Activated CD4-positive, alpha-beta T cell treated with anti-CD3 and anti-CD28 coated beads, Interleukin-2, amount 50 U/mL, for 1 hour (primary cell): ENCODE measurements around the gene ITIH5.

Source experiments
- DNase-seq: peaks from one replicate; pipeline ENCODE4 v3.0.0-alpha.2; 2020

Gene ITIH5

DNA sequence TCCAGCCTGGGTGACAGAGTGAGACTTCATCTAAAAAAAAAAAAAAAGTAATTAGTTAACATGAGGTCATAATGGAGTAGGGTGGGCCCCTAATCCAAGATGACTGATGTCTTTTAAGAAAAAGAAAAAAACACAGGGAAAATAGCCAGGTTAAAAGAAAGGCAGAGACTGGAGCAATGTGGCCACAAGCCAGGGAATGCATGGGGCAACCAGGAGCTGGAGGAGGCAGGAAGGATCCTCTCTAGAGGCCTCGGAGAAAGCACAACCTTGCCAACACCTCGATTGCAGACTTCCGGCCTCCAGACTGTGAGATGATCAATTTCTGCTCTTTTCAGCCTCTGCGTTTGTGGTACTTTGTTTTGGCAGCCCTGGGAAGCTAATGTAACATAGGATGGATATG is 121.5 kb downstream of the ITIH5 start:
- no peak for DNase-seq

DNA sequence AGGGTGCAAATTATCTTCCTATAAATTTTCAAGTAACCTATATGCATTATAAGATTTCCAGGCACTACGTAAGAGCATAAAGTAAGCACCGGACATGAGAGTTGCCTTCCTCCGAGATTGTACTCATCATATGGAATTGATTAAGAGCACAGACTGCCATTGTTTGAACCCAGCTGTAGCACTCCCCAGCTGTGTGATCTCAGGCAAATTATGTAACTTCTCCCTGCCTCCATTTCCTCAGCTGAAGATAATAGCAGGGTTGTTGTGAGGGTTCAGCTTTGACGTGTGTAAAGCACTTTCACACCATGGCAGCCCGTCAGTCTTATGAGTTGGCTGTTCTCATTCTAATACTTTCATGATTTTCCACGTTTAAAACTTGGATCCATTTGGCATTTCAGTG is 122.6 kb downstream of the ITIH5 start:
- no peak for DNase-seq

DNA sequence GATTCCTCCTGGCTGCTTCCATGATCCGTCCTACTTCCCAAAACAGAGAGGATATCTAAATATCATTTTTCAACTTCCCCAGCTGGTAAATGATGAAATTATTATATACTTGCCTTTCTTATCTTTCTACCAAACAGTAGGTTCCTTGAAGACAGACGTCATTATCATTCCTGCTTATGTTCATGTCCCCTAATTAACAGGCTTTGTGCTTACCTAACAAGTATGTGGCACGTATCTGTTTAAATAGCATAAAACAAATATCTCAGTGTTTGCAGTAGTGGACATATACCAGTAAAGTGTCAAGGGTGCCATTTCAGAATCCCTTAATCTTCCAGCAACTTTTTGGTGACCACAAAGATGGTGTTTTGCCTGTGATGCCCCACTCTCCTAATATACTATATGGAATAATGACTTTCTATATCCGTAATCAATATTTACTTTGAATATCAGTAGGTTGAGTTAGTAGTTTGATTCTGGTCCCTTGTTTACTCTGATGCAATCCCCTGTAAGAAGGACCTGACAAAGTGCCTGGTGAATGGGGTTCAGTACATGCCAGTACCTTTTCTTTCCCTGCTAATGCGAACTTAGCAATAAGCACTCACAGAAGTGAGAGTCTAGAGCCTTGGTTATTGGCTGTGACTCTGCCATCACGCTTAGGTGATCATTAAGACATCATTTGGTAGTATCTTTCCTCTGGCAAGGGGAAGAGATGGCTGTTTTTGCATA is 124.4 kb downstream of the ITIH5 start:
- no peak for DNase-seq

DNA sequence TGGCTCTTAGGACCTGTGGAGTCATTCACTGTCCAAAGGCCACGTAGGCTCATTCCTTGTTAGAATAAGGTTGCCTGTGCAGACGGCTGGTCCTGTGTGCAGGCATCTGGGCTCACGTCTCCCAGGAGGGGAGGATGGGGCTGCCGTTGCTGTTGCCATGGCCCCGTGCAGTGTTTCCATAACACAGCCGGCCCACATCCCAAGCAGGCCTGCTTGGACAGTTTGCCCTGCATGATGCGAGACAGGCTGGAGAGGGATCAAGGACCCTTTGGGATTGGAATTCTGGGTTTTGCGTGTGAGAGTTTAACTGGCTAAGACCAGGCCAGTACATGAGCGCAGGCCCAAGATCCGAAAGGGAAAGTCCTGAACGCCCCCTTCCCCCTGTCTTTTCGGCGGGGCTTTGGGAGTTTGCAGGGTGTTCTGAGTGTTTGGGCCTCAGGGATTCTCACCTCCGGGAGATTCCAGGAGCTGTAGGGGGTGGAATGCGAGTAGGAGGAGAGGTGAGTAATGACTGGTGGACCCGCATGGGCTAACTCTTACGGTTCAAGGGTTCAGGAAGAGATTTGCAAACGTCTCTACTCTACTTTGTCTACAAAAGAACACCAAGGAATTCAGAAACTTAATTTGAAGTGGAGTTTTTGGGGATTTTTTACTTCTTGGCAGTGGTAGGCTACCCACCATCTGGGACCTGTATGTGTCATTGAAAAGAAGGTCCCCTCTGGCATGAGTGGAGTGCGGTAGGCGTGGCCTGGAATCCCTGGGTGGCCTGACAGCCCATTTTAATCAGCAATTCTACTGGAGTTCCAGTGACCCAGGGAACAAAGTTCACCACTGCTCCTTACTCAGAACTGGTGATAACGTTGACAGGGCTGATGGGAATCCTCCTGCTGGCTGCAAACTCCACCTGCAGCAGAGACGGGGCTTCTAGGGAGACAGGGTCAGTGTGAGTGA is 125.4 kb downstream of the ITIH5 start:
- no peak for DNase-seq

DNA sequence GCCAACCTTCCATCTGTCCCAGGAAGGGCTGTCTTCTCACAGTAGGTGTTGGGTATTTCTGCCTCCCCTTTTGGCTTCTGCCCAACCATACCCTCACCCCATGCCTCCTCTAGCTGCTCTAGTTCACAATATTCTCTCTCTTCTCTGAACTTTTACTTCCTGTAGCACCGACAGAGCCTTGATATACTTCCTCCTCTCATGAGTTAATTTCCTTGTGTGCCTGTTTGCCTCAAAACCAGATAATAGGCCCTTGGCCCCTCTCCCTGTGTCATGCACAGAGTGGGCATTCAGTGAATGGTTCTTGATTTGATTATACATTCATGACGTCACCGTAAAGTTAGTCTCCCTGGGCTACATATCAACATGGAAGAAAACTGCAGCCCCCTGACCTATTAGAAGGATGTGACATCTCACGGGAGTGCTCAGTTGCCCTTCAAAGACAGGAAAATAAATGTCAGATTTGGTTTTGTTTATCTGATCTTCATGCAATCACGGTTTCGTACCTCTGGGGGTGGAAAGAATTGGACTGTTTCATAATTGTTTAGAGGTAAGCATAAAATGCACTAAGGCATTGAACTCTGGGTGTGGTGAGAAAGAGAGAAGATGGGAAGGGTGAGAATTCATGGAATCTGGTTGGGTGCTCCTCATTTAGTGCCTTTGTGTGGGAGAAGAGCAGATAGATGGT is 127.7 kb downstream of the ITIH5 start:
- no peak for DNase-seq

DNA sequence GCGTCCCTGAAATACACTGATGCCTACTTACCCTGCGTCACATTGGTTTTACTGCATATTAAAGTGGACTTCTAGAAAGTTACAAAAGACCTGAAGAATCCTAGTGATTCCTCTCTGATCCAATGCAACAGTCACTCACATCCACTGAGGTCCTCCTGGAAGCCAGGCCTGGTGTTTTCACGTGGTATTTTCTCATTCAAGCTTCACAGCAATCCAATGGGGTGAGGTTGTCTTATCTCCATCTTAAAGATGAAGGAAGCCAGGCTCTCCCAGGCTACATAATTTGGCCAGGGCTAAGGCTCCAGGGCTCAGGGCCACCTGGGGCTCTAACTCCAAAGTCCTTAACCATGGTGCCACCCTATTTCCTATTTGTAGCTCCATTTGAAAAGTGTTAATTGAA is 129.6 kb downstream of the ITIH5 start:
- no peak for DNase-seq

DNA sequence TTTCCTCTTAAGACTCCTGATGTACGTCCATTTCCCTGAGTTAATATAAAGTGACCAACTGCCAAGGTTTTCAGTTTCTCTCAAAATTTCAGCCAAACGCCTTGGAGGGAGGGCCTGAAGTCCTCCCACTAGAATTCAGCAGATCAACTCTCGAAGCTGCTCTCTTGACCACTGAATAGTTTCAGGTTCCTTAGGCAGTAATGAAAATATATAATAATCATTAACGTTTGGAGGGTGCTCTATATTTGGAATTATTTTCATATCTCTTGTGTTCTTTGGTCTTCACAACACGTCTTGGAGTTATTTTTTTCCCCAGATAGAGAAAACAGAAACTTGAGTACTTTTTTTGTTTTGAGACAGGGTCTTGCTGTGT is 132.3 kb downstream of the ITIH5 start:
- DNase-seq: no peak

DNA sequence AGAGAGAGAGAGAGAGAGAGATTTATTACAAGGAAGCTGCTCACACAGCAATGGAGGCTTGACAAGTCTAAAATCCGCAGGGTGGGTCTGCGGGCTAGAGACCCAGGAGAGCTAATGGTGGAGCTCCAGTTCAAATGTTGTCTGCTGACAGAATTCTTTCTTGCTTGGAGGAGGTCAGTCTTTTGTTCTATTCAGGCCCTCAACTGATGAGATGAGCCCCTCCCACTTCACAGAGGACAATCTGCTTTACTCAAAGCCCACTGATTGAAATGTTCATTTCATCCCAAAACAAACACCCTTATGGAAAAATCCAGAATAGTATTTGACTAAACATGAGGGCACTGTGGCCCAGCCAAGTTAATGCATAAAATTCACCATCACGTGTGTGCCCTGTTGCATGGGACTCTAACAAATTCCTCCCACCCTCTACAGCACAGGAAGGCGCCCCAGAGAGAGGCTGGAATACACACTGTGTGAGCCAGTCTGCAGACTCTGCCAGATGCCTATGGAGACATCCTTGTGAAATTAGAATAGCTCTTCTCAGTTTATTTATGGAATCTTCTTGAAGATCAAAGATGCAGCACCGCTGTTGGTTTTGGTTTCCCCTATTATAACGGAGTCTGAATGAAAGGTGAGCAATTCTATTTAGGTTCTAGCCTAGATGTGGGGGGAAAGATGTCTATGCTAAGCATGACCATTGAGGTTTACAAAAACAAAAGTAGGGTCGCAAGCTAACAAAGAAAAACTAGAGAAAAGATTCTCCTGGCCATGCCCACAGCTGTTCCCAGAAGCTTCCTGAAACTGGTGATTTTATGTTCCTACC is 132.9 kb downstream of the ITIH5 start:
- DNase-seq: no peak

DNA sequence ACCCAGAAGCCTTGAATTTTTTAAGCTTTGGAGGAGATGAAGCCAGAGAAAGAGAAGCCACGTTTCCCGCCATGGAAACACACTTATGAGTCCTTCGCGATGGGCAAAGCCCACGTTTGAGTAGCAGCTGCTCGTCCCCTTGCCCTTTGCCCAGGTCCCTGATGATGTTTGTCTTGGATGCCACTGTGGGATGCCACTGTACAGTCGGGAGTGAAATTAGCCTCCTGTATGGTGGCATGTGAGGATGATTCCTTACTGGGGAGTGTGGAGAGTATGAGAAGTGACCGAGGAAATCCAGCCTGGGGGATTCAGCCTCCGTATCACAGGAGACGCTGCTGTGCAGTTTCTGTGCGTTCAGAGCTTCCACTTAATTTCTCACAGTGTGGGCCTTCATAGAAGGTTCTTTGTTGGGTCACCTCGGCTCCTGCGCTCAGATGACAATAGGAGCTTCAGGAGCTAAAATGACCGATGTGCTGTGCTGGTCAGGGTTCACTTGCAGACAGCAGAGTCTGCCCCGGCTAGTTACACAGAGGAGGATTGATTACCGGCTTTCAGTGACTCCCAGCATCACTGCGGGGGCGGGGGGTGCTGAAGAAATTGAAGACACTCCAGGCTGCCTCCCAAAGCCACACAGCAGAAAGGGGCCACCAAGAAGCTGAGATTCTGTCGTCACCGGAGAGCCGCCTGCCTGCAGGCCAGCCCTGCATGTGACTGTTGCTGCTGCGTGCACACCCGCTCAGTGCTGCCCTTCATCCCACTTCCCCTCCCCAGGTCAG is 133.9 kb downstream of the ITIH5 start:
- DNase-seq: no peak

DNA sequence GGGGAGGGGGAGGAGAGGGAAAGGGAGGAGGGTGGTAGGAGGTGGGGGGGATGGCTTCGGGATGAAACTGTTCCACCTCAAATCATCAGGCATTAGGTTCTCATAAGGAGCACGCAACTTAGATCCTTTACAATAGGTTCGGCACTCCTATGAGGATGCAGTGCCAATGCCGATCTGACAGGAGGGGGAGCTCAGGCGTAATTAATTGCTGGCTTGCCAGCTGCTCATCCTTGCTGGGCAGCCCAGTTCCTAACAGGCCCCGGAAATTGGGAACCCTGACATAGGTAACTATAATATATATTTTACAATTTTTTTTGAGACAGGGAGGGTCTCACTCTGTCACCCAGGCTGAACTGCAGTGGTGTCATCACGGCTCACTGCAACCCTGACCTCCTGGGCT is 137.1 kb downstream of the ITIH5 start:
- DNase-seq: no peak

DNA sequence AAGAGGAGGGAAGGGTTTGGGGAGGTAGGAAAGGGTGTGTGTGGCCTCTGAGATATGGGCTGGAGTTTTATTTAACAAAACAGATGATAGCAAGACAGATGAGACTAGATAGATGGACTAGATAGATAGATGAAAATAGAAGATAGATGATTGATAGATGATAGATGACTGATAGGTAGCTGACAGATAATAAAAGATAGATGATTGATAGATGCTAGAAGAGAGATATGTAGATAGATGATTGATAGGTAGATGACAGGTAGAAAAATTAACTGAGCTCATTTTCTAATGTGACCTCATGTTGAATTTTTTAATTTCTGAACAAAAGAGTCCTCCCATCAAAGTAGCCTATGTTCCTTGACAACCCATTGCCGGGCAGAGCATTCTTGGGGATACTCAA is 139.3 kb downstream of the ITIH5 start:
- no peak for DNase-seq

DNA sequence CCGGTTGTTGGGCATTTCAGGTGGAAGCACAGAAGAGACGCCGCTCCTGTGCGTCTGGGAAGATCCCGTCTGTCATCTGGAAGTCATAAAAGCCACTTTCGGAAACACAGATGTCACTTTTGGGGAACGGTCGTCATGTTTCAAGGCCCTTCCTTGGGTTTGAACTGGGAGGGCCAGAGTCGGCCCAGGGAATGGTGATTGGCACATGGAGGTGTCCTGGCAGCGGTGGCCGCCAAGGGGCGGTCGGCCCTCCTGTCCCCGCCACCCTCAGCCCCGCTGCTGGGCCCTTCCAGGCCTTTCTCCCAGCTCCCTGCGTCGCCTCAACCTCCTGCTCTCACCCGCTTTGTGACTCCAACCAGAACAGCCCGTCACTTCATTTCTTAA is 140.8 kb downstream of the ITIH5 start:
- DNase-seq: no peak

DNA sequence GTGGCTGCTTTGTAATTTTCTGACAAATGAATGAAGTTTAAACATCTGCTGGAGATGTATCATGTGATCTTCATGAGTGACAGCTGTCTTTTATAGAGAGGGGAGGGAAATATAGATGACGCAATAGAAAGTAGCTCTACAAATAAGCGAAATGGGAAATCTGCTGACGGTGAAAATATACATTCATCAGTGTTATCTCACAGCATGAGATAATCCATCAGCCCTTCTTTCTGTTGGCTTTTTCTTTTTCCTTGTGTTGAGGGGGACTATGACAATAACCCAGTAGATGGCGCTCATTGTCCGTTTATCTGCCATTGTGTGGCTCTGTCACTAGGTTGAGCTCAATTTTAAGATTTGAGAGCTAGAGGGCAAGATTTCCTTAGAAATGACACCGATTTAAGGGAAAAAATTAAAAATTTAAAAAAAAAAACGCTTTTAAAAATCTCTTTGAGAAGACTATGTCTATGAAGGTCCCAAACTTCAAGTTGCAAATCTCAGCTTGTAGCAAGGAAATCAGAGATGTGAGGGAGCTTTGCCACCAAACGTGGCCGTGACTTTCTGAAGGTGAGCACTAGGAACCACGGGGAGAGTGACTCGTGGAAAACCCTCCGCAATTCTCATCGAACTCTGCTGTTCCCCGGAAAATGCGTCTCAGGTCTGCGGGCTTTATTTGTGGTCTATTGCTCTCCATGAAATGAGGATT is 141.3 kb downstream of the ITIH5 start:
- peak; percentile 56 for DNase-seq

DNA sequence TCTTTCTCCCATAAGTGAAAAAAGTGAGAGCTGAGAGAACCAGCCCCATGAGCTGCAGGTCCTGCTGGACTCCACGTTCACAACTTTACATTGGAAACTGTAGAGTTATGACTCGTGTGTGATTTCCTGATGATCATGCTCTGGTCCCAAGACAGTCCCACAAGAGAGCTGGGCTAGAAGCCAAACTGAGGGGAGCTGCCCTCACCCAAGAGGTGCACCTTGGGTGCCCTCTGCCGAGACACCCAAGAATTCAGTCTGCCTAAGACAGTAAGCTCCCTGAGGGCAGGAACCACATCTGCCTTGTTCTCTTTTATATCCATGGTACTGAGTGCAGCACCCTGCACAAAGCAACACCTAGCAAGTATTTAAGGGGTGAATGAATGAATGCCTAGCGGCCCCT is 143.1 kb downstream of the ITIH5 start:
- no peak for DNase-seq

DNA sequence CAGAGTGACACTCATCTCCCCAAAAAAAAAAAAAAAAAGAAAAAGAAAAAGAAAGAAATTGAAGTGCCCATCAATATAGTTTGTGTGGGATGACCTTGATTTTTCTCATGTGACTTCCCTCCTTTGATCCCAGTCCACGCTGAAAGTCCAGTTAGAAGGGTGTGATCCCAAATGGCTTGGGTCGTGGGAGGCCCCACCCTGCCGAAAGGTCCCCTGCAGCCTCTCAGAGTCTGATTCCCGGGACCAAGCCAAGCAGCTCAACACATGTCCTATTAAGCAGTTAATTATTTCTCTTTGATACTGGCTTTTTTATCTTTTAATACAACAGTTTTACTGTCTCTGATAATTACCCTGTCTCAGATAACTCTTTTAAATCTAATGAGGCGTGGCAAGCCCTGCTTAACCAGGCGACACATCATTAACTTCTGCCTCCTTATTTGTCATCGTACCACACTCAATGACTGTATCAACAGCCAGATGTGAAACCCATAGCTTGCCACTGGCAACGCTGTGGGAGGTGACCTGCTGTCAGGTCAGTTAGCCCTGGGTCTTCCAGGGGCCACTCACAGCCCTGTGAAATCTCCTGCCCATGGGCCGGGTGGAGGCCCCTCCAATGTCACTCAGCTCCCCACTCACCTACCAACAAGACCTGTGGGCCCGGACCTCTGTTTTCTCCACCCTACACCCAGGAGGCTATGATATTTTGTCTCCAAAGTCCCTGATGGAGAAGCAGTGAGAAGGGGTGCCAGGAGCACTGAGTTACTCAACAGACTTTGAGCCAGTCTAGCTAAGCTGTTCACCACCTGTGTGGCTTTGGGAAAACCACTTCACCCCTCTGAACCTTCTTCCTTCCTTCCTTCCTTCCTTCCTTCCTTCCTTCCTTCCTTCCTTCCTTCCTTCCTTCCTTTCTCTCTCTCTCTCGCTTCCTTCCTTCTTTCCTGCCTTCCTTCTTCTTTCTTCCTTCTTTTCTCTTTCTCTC is 146.0 kb downstream of the ITIH5 start:
- no peak for DNase-seq

DNA sequence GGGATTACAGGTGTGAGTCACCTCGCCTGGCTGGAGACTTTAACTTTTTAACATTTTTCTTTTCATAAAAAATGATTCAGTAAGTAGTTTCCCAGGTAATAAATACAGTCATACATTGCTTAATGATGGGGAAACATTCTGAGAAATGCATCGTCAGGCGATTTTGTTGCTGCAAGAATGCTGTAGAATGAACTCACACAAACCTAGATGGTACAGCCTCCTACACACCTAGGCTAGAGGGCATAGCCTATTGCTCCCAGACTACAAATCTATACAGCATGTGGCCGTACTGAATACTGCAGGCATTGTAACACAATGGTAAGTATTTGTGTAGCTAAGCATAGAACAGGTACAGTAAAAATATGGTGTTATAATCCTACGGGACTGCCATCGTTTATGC is 147.4 kb downstream of the ITIH5 start:
- DNase-seq: no peak

DNA sequence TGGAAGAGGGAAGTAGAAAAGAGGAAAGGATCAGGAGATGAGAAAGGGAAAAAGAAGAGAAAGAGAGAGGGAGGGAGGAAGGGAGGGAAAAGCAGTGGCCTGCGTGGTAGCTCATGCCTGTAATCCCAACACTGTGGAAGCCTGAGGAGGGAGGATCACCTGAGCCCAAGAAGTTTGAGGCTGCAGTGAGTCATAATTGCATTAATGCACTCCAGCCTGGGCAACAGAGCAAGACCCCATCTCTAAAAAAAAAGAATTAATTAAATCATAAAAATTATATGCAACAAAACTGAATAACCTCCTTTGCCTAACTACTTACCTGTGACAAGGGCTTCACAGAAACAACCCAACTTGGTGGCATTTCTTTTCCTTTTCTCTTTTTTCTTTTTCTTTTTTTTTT is 148.1 kb downstream of the ITIH5 start:
- DNase-seq: no peak

DNA sequence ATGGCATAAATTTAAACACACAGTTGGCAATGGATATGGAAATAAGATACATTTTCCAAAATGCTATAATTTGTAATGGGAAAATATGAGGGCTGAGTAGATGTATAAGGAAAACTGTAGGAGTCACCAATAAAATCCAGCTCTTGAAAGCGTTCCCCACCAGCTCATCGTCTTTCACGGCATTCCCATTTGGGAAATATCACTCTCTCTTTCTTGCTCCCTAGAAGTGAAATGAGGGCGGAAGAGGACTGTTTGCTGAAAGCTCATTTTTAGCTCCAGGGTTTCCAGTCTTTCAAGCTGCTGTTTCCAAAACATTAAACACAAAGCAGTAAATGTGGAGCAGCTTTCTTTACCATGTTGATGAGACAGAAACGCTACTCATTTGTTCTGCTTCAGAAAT is 151.3 kb downstream of the ITIH5 start:
- no peak for DNase-seq

DNA sequence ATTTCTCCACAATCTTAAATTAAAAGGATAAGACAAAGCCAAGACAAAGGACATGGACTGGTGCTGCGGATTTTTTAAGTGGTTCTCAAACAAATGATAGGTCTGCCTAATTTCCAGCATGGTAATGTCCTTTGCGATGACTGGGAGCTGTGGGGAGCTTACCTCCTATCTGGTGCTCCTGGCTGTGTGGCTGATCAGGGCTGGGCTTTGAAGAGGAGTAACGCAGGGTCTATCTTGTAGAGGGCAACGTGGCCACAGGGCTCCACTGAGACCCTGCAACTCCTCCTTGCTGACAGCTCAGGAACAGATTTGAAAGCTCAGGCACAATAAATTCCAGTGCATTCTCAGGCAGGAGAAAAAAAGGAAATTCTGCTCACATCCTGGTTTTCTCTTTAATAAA is 152.8 kb downstream of the ITIH5 start:
- DNase-seq: no peak

DNA sequence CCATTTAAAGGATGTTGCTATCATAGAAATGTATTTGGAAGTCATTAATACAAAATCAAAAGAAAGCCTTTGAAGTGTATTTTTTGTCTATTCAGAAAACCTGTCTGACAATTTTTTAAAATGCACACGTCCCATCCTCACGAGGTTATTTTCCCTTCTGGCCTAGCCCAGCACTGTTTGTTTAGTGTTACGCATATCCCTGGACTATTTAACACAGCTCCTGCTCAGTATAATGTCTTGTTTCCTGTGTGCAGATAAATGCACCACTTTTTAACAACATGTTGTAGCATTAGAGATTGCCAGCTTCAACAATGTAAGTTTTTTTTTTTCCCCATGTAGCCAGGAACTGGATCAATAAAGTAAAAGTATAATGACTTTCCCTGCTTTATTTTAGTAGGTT is 153.3 kb downstream of the ITIH5 start:
- no peak for DNase-seq
